HepG2 (cell line): ENCODE data around the gene AGPAT2. TPM values are rescaled to one million over a fixed set of nuclear protein-coding genes. Genes with fewer than 3 reads are reported as not detected.
A peak's percentile ranks its signal among the peaks of the same experiment; 100 is the strongest.

Source experiments
- ATF1 ChIP-seq: IDR thresholded peaks from 2 replicates; pipeline ENCODE4 v1.6.1; 2016; ENCODE audit warnings: mild to moderate bottlenecking, control low read depth
- BCL6 ChIP-seq: IDR thresholded peaks from 2 replicates; pipeline ENCODE4 v1.6.1; 2016; ENCODE audit warnings: missing genetic modification reagents, missing compliant biosample characterization
- FOXA1 ChIP-seq, 2 experiments: fragments of 450-650 bp in 1 of 2; sonication (generic) in 1 of 2; formaldehyde crosslinking in 1 of 2; IDR thresholded peaks; 2 replicates each; pipeline versions ENCODE4 v1.4.0 to v1.6.1; 2016 to 2020; ENCODE audit warnings: missing genetic modification reagents in 1 of 2
- LCORL ChIP-seq, 2 experiments: fragments of 450-650 bp in 1 of 2; sonication (generic) in 1 of 2; formaldehyde crosslinking in 1 of 2; IDR thresholded peaks; 2 replicates each; pipeline versions ENCODE4 v1.5.0 to v1.6.1; 2017 to 2020; ENCODE audit warnings: antibody characterized with exemption in 1 of 2, missing genetic modification reagents in 1 of 2
- PHF8 ChIP-seq: sonication (generic); formaldehyde crosslinking; IDR thresholded peaks from 2 replicates; pipeline ENCODE4 v1.5.0; 2020; ENCODE audit warnings: missing genetic modification reagents
- SETDB1 ChIP-seq: sonication (generic); formaldehyde crosslinking; IDR thresholded peaks from 2 replicates; pipeline ENCODE4 v1.5.1; 2020; ENCODE audit warnings: missing genetic modification reagents, mild to moderate bottlenecking, borderline replicate concordance
- ZKSCAN5 ChIP-seq: sonication (generic); formaldehyde crosslinking; IDR thresholded peaks from 2 replicates; pipeline ENCODE4 v1.5.1; 2020; ENCODE audit warnings: mild to moderate bottlenecking, missing genetic modification reagents
- ZNF124 ChIP-seq: sonication (generic); formaldehyde crosslinking; IDR thresholded peaks from 2 replicates; pipeline ENCODE4 v1.4.0; 2020; ENCODE audit warnings: missing genetic modification reagents
- ZNF430 ChIP-seq: sonication (generic); formaldehyde crosslinking; IDR thresholded peaks from 2 replicates; pipeline ENCODE4 v1.9.0; 2021; ENCODE audit warnings: mild to moderate bottlenecking, missing genetic modification reagents
- ZNF530 ChIP-seq: sonication (generic); formaldehyde crosslinking; IDR thresholded peaks from 2 replicates; pipeline ENCODE4 v1.5.0; 2020; ENCODE audit warnings: low read depth, mild to moderate bottlenecking, missing genetic modification reagents
- polyA plus RNA-seq, 8 experiments: library from polyadenylated mRNA; depleted of rRNA in 3 of 8; stranded (reverse) in 7 of 8; unstranded in 1 of 8; fragments of >200 nt; fragmentation: Illumina TruSeq in 4 of 8; extraction: Trizol in 4 of 8; gene quantifications; 2 replicates each; pipeline versions ENCODE4 v1.2.1 to v1.2.3, GENCODE V29; 2011 to 2016; ENCODE audit warnings: low read depth in 4 of 8, missing spikeins in 1 of 8, mixed read lengths in 1 of 8; ENCODE audit not compliant: insufficient read depth in 1 of 8
- total RNA-seq, 5 experiments: library from RNA; depleted of rRNA; stranded (reverse); fragments of >200 nt; fragmentation: Illumina TruSeq; extraction: Trizol; gene quantifications; 2 replicates each; pipeline ENCODE4 v1.2.3, GENCODE V29; 2016; ENCODE audit warnings: low read depth in 1 of 5
- TF ChIP-seq, protein P1 (sequence below): fragments of 450-650 bp; IDR thresholded peaks from 2 replicates; pipeline ENCODE4 v1.6.1; 2017
- TF ChIP-seq, protein P2 (sequence below): sonication (generic); formaldehyde crosslinking; IDR thresholded peaks from 2 replicates; pipeline ENCODE4 v1.5.1; 2020; ENCODE audit warnings: missing genetic modification reagents, mild to moderate bottlenecking, borderline replicate concordance
- TF ChIP-seq, protein P3 (sequence below): sonication (generic); formaldehyde crosslinking; IDR thresholded peaks from 2 replicates; pipeline ENCODE4 v1.4.0; 2020; ENCODE audit warnings: missing genetic modification reagents; ENCODE audit errors: not compliant biosample characterization
- TF ChIP-seq, protein P4 (sequence below): IDR thresholded peaks from 2 replicates; pipeline ENCODE4 v1.6.1; 2016; ENCODE audit warnings: mild to moderate bottlenecking, missing biosample characterization, missing genetic modification reagents
- TF ChIP-seq, protein P5 (sequence below): sonication (generic); formaldehyde crosslinking; IDR thresholded peaks from 2 replicates; pipeline ENCODE4 v1.4.0; 2020; ENCODE audit warnings: missing genetic modification reagents
- TF ChIP-seq, protein P6 (sequence below): sonication (generic); formaldehyde crosslinking; conservative IDR thresholded peaks from 2 replicates; pipeline ENCODE4 v1.4.0; 2020; ENCODE audit warnings: mild to moderate bottlenecking, missing genetic modification reagents, moderate library complexity
- TF ChIP-seq, protein P7 (sequence below), 2 experiments: IDR thresholded peaks; 2 replicates each; pipeline ENCODE4 v1.6.1; 2011 to 2012; ENCODE audit warnings: low read length in 2 of 2, borderline replicate concordance in 1 of 2, low read depth in 1 of 2, mild to moderate bottlenecking in 1 of 2, moderate library complexity in 1 of 2

AGPAT2 gene
- total and polyA plus RNA-seq, 2 of the 13 experiments (the other 11 are each of a cell fraction or from before 2014, with no cell fraction given) = 3.9 to 25.8 TPM

DNA sequence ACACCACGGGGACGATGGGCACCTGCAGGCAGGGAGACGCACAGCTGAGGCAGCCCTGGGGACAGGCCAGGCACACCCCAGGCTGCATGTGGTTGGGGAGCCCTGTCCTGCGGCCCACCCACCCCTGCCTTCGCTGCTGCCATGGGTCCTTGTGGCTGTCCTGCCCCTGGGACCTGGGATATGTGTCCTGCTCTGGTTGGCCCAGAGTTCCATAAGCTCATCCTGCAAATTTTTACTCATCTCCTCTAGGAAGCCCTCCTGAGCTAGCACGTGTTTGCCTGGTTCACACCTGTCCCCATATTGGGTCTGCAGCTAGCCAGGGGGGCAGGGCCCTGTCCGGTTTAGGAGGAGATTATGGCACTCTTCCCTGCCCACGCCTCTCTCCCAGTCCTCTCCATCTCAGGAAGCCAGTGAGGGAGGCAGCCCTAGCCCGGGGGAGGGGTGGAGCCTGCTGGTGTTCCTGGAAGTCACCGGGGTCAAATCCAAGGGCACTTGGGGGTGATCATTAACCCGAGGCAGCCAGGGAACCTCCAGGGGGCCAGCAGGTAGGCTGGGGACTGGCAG is 12.4 kb downstream of the AGPAT2 start (continued):
- TF ChIP-seq, protein P1, sequence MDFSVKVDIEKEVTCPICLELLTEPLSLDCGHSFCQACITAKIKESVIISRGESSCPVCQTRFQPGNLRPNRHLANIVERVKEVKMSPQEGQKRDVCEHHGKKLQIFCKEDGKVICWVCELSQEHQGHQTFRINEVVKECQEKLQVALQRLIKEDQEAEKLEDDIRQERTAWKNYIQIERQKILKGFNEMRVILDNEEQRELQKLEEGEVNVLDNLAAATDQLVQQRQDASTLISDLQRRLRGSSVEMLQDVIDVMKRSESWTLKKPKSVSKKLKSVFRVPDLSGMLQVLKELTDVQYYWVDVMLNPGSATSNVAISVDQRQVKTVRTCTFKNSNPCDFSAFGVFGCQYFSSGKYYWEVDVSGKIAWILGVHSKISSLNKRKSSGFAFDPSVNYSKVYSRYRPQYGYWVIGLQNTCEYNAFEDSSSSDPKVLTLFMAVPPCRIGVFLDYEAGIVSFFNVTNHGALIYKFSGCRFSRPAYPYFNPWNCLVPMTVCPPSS = no peak
- TF ChIP-seq FOXA1 (IDR thresholded peaks at IDR 0.05) (no peak), FOXA1 (CRISPR knock-in tag; IDR thresholded peaks at IDR 0.05) (no peak), BCL6 (CRISPR knock-in tag) (peak; percentile 98), LCORL (IDR thresholded peaks at IDR 0.05) (no peak), LCORL (CRISPR knock-in tag; IDR thresholded peaks at IDR 0.05) (no peak), ZNF430 (CRISPR knock-in tag) (peak; percentile 54; the same call in 1 of the 2 replicates), SETDB1 (CRISPR knock-in tag) (no peak), ATF1 (CRISPR knock-in tag) (no peak), ZNF530 (CRISPR knock-in tag) (no peak), ZNF124 (CRISPR knock-in tag) (no peak), PHF8 (CRISPR knock-in tag) (no peak), ZKSCAN5 (CRISPR knock-in tag) (no peak)
- TF ChIP-seq, protein P2, sequence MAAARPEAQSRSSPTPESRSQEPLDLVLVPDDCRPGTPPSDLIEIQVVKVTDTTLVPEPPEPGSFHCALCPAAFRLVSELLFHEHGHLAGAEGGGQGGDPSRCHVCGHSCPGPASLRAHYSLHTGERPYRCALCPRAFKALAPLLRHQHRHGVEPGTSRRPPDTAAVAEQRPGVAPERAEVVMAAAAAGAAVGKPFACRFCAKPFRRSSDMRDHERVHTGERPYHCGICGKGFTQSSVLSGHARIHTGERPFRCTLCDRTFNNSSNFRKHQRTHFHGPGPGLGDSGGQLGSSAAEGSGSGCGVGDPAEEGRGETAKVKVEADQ = no peak
- TF ChIP-seq, protein P3, sequence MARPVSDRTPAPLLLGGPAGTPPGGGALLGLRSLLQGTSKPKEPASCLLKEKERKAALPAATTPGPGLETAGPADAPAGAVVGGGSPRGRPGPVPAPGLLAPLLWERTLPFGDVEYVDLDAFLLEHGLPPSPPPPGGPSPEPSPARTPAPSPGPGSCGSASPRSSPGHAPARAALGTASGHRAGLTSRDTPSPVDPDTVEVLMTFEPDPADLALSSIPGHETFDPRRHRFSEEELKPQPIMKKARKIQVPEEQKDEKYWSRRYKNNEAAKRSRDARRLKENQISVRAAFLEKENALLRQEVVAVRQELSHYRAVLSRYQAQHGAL = no peak
- TF ChIP-seq, protein P4, sequence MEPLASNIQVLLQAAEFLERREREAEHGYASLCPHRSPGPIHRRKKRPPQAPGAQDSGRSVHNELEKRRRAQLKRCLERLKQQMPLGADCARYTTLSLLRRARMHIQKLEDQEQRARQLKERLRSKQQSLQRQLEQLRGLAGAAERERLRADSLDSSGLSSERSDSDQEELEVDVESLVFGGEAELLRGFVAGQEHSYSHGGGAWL (CRISPR knock-in tag) = no peak
- TF ChIP-seq, protein P5, sequence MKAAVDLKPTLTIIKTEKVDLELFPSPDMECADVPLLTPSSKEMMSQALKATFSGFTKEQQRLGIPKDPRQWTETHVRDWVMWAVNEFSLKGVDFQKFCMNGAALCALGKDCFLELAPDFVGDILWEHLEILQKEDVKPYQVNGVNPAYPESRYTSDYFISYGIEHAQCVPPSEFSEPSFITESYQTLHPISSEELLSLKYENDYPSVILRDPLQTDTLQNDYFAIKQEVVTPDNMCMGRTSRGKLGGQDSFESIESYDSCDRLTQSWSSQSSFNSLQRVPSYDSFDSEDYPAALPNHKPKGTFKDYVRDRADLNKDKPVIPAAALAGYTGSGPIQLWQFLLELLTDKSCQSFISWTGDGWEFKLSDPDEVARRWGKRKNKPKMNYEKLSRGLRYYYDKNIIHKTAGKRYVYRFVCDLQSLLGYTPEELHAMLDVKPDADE (CRISPR knock-in tag) = no peak
- TF ChIP-seq, protein P6, sequence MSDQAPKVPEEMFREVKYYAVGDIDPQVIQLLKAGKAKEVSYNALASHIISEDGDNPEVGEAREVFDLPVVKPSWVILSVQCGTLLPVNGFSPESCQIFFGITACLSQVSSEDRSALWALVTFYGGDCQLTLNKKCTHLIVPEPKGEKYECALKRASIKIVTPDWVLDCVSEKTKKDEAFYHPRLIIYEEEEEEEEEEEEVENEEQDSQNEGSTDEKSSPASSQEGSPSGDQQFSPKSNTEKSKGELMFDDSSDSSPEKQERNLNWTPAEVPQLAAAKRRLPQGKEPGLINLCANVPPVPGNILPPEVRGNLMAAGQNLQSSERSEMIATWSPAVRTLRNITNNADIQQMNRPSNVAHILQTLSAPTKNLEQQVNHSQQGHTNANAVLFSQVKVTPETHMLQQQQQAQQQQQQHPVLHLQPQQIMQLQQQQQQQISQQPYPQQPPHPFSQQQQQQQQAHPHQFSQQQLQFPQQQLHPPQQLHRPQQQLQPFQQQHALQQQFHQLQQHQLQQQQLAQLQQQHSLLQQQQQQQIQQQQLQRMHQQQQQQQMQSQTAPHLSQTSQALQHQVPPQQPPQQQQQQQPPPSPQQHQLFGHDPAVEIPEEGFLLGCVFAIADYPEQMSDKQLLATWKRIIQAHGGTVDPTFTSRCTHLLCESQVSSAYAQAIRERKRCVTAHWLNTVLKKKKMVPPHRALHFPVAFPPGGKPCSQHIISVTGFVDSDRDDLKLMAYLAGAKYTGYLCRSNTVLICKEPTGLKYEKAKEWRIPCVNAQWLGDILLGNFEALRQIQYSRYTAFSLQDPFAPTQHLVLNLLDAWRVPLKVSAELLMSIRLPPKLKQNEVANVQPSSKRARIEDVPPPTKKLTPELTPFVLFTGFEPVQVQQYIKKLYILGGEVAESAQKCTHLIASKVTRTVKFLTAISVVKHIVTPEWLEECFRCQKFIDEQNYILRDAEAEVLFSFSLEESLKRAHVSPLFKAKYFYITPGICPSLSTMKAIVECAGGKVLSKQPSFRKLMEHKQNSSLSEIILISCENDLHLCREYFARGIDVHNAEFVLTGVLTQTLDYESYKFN = peak; percentile 72
- TF ChIP-seq, protein P7, sequence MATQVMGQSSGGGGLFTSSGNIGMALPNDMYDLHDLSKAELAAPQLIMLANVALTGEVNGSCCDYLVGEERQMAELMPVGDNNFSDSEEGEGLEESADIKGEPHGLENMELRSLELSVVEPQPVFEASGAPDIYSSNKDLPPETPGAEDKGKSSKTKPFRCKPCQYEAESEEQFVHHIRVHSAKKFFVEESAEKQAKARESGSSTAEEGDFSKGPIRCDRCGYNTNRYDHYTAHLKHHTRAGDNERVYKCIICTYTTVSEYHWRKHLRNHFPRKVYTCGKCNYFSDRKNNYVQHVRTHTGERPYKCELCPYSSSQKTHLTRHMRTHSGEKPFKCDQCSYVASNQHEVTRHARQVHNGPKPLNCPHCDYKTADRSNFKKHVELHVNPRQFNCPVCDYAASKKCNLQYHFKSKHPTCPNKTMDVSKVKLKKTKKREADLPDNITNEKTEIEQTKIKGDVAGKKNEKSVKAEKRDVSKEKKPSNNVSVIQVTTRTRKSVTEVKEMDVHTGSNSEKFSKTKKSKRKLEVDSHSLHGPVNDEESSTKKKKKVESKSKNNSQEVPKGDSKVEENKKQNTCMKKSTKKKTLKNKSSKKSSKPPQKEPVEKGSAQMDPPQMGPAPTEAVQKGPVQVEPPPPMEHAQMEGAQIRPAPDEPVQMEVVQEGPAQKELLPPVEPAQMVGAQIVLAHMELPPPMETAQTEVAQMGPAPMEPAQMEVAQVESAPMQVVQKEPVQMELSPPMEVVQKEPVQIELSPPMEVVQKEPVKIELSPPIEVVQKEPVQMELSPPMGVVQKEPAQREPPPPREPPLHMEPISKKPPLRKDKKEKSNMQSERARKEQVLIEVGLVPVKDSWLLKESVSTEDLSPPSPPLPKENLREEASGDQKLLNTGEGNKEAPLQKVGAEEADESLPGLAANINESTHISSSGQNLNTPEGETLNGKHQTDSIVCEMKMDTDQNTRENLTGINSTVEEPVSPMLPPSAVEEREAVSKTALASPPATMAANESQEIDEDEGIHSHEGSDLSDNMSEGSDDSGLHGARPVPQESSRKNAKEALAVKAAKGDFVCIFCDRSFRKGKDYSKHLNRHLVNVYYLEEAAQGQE (IDR thresholded peaks at IDR 0.05; ENCODE audit: borderline replicate concordance in 1 of 2, low read depth in 1 of 2, low read length in 2 of 2) = no peak
